Measurements from ENCODE around the gene PIP. TPM values are rescaled to one million over a fixed set of nuclear protein-coding genes. Genes with fewer than 3 reads are reported as not detected.

Gene PIP
- total RNA-seq, 2 experiments from 2014 or later, result not detected

GRCh38 chr7:143183024-143183423 is 51.1 kb downstream of the PIP start, which contains the start of gene TAS2R39:
TSS of gene TAS2R39 (plus strand) at chr7:143183419. CDS start at chr7:143183419, 0 bp downstream.
- Mint-ChIP-seq H3K27ac (no peak within 1 kb of the TSS), H3K4me3 (no peak within 1 kb of the TSS), H3K9me3 (peaks cover 12% of the 10 kb centered on the region), H3K4me1 (ENCODE audit: low read depth) (no peaks in the 10 kb centered on the region), H3K27me3 (peaks cover 15% of the 10 kb centered on the region), H3K36me3 (no peaks in the 10 kb centered on the region)
- CTCF ChIA-PET, result interaction anchor here (1.5 kb wide), 1 partner anchor 32 kb away, joined by 6 read pairs; no protein-coding TSS in a partner anchor
- DNase-seq, result no peak
- POLR2A ChIA-PET, result no interaction called here
- intact Hi-C loops (cut with micrococcal nuclease), result no loop called here

GRCh38 chr7:143185551-143185950 is 53.7 kb downstream of the PIP start:
- ChIA-PET POLR2A (no interaction called here), CTCF (no interaction called here)
- Mint-ChIP-seq H3K27me3 (peaks cover 15% of the 10 kb centered on the region), H3K27ac (no peak overlapping the region), H3K36me3 (no peaks in the 10 kb centered on the region), H3K4me1 (ENCODE audit: low read depth) (no peaks in the 10 kb centered on the region), H3K4me3 (no peak overlapping the region), H3K9me3 (no peaks in the 10 kb centered on the region)
- no peak for DNase-seq
- intact Hi-C loops (cut with micrococcal nuclease), result no loop called here

- H3K4me1 Mint-ChIP-seq (ENCODE audit: low read depth), result no peaks in the 10 kb centered on the region
- H3K36me3 Mint-ChIP-seq, result no peaks in the 10 kb centered on the region
- intact Hi-C loops (cut with micrococcal nuclease), result no loop called here
- H3K27me3 Mint-ChIP-seq, result peaks cover 12% of the 10 kb centered on the region
- POLR2A ChIA-PET, result no interaction called here
- no peak for DNase-seq
- CTCF ChIA-PET, result interaction anchor here (4.5 kb wide), 1 partner anchor 26 kb away, joined by 15 read pairs; no protein-coding TSS in a partner anchor
- H3K4me3 Mint-ChIP-seq, result no peak overlapping the region
- H3K9me3 Mint-ChIP-seq, result no peaks in the 10 kb centered on the region
- no peak overlapping the region for H3K27ac Mint-ChIP-seq
These were observed 57.1 kb downstream of the PIP start for GRCh38 chr7:143188994-143189393.

Other genes starting within 250 kb of the PIP start
- not detected for gene TRPV6, start 246.3 kb upstream of the PIP start, total RNA-seq
- gene TRPV5, start 198.3 kb upstream of the PIP start, total RNA-seq, result not detected
- gene LLCFC1, start 192.6 kb upstream of the PIP start, total RNA-seq, result not detected
- gene KEL, start 169.7 kb upstream of the PIP start, total RNA-seq, result under 1 TPM; 0.34 to 0.55 TPM
- gene OR9A2, start 104.9 kb upstream of the PIP start, total RNA-seq, result not detected
- not detected for gene OR6V1, start 79.7 kb upstream of the PIP start, total RNA-seq
- not detected for gene TAS2R39, start 51.3 kb downstream of the PIP start, total RNA-seq
- not detected for gene TAS2R40, start 90.0 kb downstream of the PIP start, total RNA-seq
- 100 to 1,000 TPM; 218 to 224 TPM for gene GSTK1, start 131.4 kb downstream of the PIP start, total RNA-seq
- gene TMEM139, start 152.9 kb downstream of the PIP start, total RNA-seq, result under 1 TPM; 0.29 to 0.70 TPM
- gene CASP2, start 156.3 kb downstream of the PIP start, total RNA-seq, result 100 to 1,000 TPM; 117 to 129 TPM
- under 1 TPM in 1 of 2 experiments, not detected in 1; 0.17 TPM for gene CLCN1, start 184.0 kb downstream of the PIP start, total RNA-seq
- gene FAM131B, start 230.6 kb downstream of the PIP start, total RNA-seq, result 1 to 10 TPM; 1.9 to 2.3 TPM
- gene ZYX, start 249.3 kb downstream of the PIP start, total RNA-seq, result 100 to 1,000 TPM; 137 to 140 TPM